ENCODE results near the gene CHST8.

The CHST8 gene

GRCh38 chr19:33796164-33796875, 174.6 kb downstream of the CHST8 start, which contains the start of gene KCTD15:
TSS of gene KCTD15 (plus strand) at chr19:33796870. CDS start at chr19:33800455, 3,585 bp downstream.
- 0% methylated on average over 32 to 48 of the region's 92 CpGs for WGBS, 2 experiments (ENCODE audit: insufficient coverage in 2 of 2)
- no peaks in the 10 kb centered on the region for H3K9me3 ChIP-seq (ENCODE audit: control insufficient read depth, low read length)
- H3K36me3 ChIP-seq (ENCODE audit: control insufficient read depth, insufficient read depth, low read length): peaks cover 21% of the 10 kb centered on the region
- peaks cover 19% of the 10 kb centered on the region for H3K4me1 ChIP-seq (ENCODE audit: control insufficient read depth, insufficient read depth, low read length, poor library complexity, severe bottlenecking)
- H3K4me3 ChIP-seq (ENCODE audit: extremely low read depth, insufficient read depth, low read length, poor library complexity, severe bottlenecking): peak within 1 kb of the TSS; percentile 90
- peak within 1 kb of the TSS; percentile 97 for H3K27ac ChIP-seq (ENCODE audit: low read depth, low read length, severe bottlenecking)

GRCh38 chr19:33797802-33798671, 176.3 kb downstream of the CHST8 start:
- Histone ChIP-seq H3K4me3 (ENCODE audit: extremely low read depth, insufficient read depth, low read length, poor library complexity, severe bottlenecking) (peak overlapping the region; percentile 90), H3K4me1 (ENCODE audit: control insufficient read depth, insufficient read depth, low read length, poor library complexity, severe bottlenecking) (peaks cover 22% of the 10 kb centered on the region), H3K36me3 (ENCODE audit: control insufficient read depth, insufficient read depth, low read length) (peaks cover 39% of the 10 kb centered on the region), H3K9me3 (ENCODE audit: control insufficient read depth, low read length) (no peaks in the 10 kb centered on the region), H3K27ac (ENCODE audit: low read depth, low read length, severe bottlenecking) (peak overlapping the region; percentile 86)
- 0 to 1% methylated on average over 24 to 31 of the region's 61 CpGs for WGBS, 2 experiments (ENCODE audit: insufficient coverage in 2 of 2)

DNA sequence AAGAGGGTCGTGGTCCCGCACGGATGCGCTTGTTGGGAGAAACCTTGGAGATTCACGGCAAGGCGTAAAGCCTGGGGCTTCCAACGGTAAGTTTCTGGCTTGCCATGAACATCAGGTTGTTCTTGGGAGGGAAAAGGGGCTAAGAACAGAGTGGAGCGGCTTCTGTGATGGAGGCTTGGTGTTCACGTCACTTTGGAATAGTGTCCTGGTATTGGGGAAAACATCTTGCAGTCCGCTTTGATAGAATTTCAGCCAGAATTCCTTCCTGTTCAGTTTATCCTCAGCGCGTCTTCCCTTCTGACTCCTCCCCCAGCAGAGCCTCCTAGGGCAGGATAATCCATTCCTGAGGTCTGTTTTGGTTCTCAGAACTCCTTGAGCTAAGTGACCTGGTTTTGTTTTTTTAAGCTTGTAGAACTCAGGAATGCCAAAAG, 176.9 kb downstream of the CHST8 start:
- 3 to 14% methylated on average over 10 to 12 of the region's 12 CpGs for WGBS, 2 experiments (ENCODE audit: insufficient coverage in 2 of 2)
- peak overlapping the region; percentile 90 for H3K4me3 ChIP-seq (ENCODE audit: extremely low read depth, insufficient read depth, low read length, poor library complexity, severe bottlenecking)
- H3K4me1 ChIP-seq (ENCODE audit: control insufficient read depth, insufficient read depth, low read length, poor library complexity, severe bottlenecking): peaks cover 22% of the 10 kb centered on the region
- H3K36me3 ChIP-seq (ENCODE audit: control insufficient read depth, insufficient read depth, low read length): peaks cover 45% of the 10 kb centered on the region
- peak overlapping the region; percentile 75 for H3K27ac ChIP-seq (ENCODE audit: low read depth, low read length, severe bottlenecking)
- no peaks in the 10 kb centered on the region for H3K9me3 ChIP-seq (ENCODE audit: control insufficient read depth, low read length)

GRCh38 chr19:33799476-33799875, 177.7 kb downstream of the CHST8 start:
- Histone ChIP-seq H3K4me1 (ENCODE audit: control insufficient read depth, insufficient read depth, low read length, poor library complexity, severe bottlenecking) (peaks cover 19% of the 10 kb centered on the region), H3K36me3 (ENCODE audit: control insufficient read depth, insufficient read depth, low read length) (peaks cover 53% of the 10 kb centered on the region), H3K4me3 (ENCODE audit: extremely low read depth, insufficient read depth, low read length, poor library complexity, severe bottlenecking) (peak overlapping the region; percentile 90), H3K27ac (ENCODE audit: low read depth, low read length, severe bottlenecking) (peak overlapping the region; percentile 75), H3K9me3 (ENCODE audit: control insufficient read depth, low read length) (no peaks in the 10 kb centered on the region)
- WGBS, 2 experiments (ENCODE audit: insufficient coverage in 2 of 2): 73 to 74% methylated on average over 3 to 4 of the region's 5 CpGs

GRCh38 chr19:33800012-33800680, 178.4 kb downstream of the CHST8 start:
- Histone ChIP-seq H3K4me3 (ENCODE audit: extremely low read depth, insufficient read depth, low read length, poor library complexity, severe bottlenecking) (peak overlapping the region; percentile 14), H3K4me1 (ENCODE audit: control insufficient read depth, insufficient read depth, low read length, poor library complexity, severe bottlenecking) (peaks cover 15% of the 10 kb centered on the region), H3K27ac (ENCODE audit: low read depth, low read length, severe bottlenecking) (no peak overlapping the region), H3K9me3 (ENCODE audit: control insufficient read depth, low read length) (no peaks in the 10 kb centered on the region), H3K36me3 (ENCODE audit: control insufficient read depth, insufficient read depth, low read length) (peaks cover 60% of the 10 kb centered on the region)
- WGBS, 2 experiments (ENCODE audit: insufficient coverage in 2 of 2): 95 to 96% methylated on average over 8 to 15 of the region's 16 CpGs

- Histone ChIP-seq H3K4me1 (ENCODE audit: control insufficient read depth, insufficient read depth, low read length, poor library complexity, severe bottlenecking) (peaks cover 15% of the 10 kb centered on the region), H3K4me3 (ENCODE audit: extremely low read depth, insufficient read depth, low read length, poor library complexity, severe bottlenecking) (no peak overlapping the region), H3K36me3 (ENCODE audit: control insufficient read depth, insufficient read depth, low read length) (peaks cover 72% of the 10 kb centered on the region), H3K27ac (ENCODE audit: low read depth, low read length, severe bottlenecking) (no peak overlapping the region), H3K9me3 (ENCODE audit: control insufficient read depth, low read length) (no peaks in the 10 kb centered on the region)
- 90 to 92% methylated on average over 2 to 4 of the region's 5 CpGs for WGBS, 2 experiments (ENCODE audit: insufficient coverage in 2 of 2)
Measured at GRCh38 chr19:33801411-33801810, 179.7 kb downstream of the CHST8 start.

DNA sequence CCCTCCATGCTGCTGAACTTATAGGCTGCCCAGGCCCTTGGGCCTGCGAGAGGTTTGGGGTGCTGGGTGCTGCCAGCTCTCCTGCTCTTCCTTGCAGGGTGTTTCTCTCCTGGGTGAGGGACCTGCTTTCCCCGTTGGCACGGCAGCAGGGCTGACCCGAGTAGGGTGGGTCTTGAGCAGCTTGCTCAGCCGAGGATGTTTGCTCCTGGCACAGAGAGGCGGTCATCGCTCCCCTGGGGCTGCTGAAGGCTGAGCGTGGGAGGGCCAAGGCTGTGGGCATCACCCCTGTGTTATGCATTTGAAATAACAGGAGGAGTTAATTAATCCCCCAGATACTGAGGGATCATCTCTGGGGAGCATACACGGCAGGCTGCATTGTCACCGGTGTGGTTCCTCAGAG, 180.2 kb downstream of the CHST8 start:
- H3K36me3 ChIP-seq (ENCODE audit: control insufficient read depth, insufficient read depth, low read length): peaks cover 78% of the 10 kb centered on the region
- peaks cover 15% of the 10 kb centered on the region for H3K4me1 ChIP-seq (ENCODE audit: control insufficient read depth, insufficient read depth, low read length, poor library complexity, severe bottlenecking)
- 91 to 98% methylated on average over 7 to 9 of the region's 10 CpGs for WGBS, 2 experiments (ENCODE audit: insufficient coverage in 2 of 2)
- no peak overlapping the region for H3K27ac ChIP-seq (ENCODE audit: low read depth, low read length, severe bottlenecking)
- no peak overlapping the region for H3K4me3 ChIP-seq (ENCODE audit: extremely low read depth, insufficient read depth, low read length, poor library complexity, severe bottlenecking)
- H3K9me3 ChIP-seq (ENCODE audit: control insufficient read depth, low read length): no peaks in the 10 kb centered on the region

DNA sequence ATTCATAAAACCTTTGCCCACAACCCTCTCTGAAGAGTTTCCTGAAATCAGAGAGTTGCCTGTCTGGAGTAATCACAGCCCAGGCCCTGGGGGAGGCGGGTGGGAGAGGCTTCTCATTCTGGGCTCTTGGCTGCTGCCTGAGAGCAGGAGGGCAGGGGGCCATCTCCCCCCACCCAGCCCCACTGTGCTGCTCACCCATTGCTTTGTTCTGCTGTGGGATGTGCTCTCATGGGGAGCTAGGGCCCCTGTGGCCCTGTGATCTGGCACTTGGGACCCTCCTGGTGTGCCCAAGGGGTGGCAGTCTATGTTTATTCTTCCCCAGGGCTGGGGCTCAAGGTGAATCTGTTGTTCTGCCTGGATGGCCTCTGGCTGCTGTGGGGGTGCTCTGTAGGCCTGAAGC, 181.0 kb downstream of the CHST8 start:
- Histone ChIP-seq H3K36me3 (ENCODE audit: control insufficient read depth, insufficient read depth, low read length) (peaks cover 86% of the 10 kb centered on the region), H3K27ac (ENCODE audit: low read depth, low read length, severe bottlenecking) (no peak overlapping the region), H3K4me3 (ENCODE audit: extremely low read depth, insufficient read depth, low read length, poor library complexity, severe bottlenecking) (no peak overlapping the region), H3K4me1 (ENCODE audit: control insufficient read depth, insufficient read depth, low read length, poor library complexity, severe bottlenecking) (peaks cover 15% of the 10 kb centered on the region), H3K9me3 (ENCODE audit: control insufficient read depth, low read length) (no peaks in the 10 kb centered on the region)
- 100% methylated on average over 1 of the region's 1 CpG; no CpG with 5 or more reads in 1 of the 2 experiments for WGBS, 2 experiments (ENCODE audit: insufficient coverage in 2 of 2)

- Histone ChIP-seq H3K9me3 (ENCODE audit: control insufficient read depth, low read length) (no peaks in the 10 kb centered on the region), H3K4me1 (ENCODE audit: control insufficient read depth, insufficient read depth, low read length, poor library complexity, severe bottlenecking) (peaks cover 15% of the 10 kb centered on the region), H3K27ac (ENCODE audit: low read depth, low read length, severe bottlenecking) (no peak overlapping the region), H3K4me3 (ENCODE audit: extremely low read depth, insufficient read depth, low read length, poor library complexity, severe bottlenecking) (no peak overlapping the region), H3K36me3 (ENCODE audit: control insufficient read depth, insufficient read depth, low read length) (peaks cover 92% of the 10 kb centered on the region)
- WGBS, 2 experiments (ENCODE audit: insufficient coverage in 2 of 2): 88 to 99% methylated on average over 9 of the region's 9 CpGs
Measured at GRCh38 chr19:33803383-33803782, 181.6 kb downstream of the CHST8 start.

GRCh38 chr19:33804021-33804799, 182.5 kb downstream of the CHST8 start:
- Histone ChIP-seq H3K4me1 (ENCODE audit: control insufficient read depth, insufficient read depth, low read length, poor library complexity, severe bottlenecking) (peaks cover 12% of the 10 kb centered on the region), H3K4me3 (ENCODE audit: extremely low read depth, insufficient read depth, low read length, poor library complexity, severe bottlenecking) (no peak overlapping the region), H3K27ac (ENCODE audit: low read depth, low read length, severe bottlenecking) (no peak overlapping the region), H3K36me3 (ENCODE audit: control insufficient read depth, insufficient read depth, low read length) (peaks cover 100% of the 10 kb centered on the region), H3K9me3 (ENCODE audit: control insufficient read depth, low read length) (no peaks in the 10 kb centered on the region)
- WGBS, 2 experiments (ENCODE audit: insufficient coverage in 2 of 2): 89 to 94% methylated on average over 6 to 10 of the region's 10 CpGs
